NCI-H2196 treated with DMSO at 0.1 percent for 48 hours (cell line): ENCODE data around the gene DCUN1D2.

Source experiments
- DNase-seq: peaks from one replicate; lab custom pipeline; 2025; ENCODE audit not compliant: unreplicated experiment; lab: John Stamatoyannopoulos, UW

The DCUN1D2 gene

GRCh38 chr13:113427562-113428468 is 62.7 kb downstream of the DCUN1D2 start:
- no peak for DNase-seq

GRCh38 chr13:113426591-113426986 is 63.9 kb downstream of the DCUN1D2 start:
- no peak for DNase-seq

- no peak for DNase-seq
Measured at GRCh38 chr13:113425941-113426590, 64.4 kb downstream of the DCUN1D2 start.

- DNase-seq, result no peak
Measured at GRCh38 chr13:113423520-113424163, 66.9 kb downstream of the DCUN1D2 start.

- no peak for DNase-seq
Measured at GRCh38 chr13:113422807-113423519, 67.5 kb downstream of the DCUN1D2 start.

- DNase-seq, result no peak
Measured at GRCh38 chr13:113421673-113422270, 68.7 kb downstream of the DCUN1D2 start.

GRCh38 chr13:113420833-113421600 is 69.5 kb downstream of the DCUN1D2 start:
- no peak for DNase-seq

- no peak for DNase-seq
Measured at GRCh38 chr13:113420232-113420631, 70.3 kb downstream of the DCUN1D2 start.

- no peak for DNase-seq
Measured at GRCh38 chr13:113419531-113420193, 70.8 kb downstream of the DCUN1D2 start.

- no peak for DNase-seq
Measured at GRCh38 chr13:113418722-113419049, 71.8 kb downstream of the DCUN1D2 start.

- DNase-seq, result no peak
Measured at GRCh38 chr13:113417836-113418721, 72.4 kb downstream of the DCUN1D2 start.

- DNase-seq, result no peak
Measured at GRCh38 chr13:113417008-113417751, 73.3 kb downstream of the DCUN1D2 start.

- no peak for DNase-seq
Measured at GRCh38 chr13:113415825-113416224, 74.7 kb downstream of the DCUN1D2 start.

- DNase-seq, result no peak
Measured at GRCh38 chr13:113415032-113415431, 75.5 kb downstream of the DCUN1D2 start.

GRCh38 chr13:113414335-113414734 is 76.2 kb downstream of the DCUN1D2 start:
- DNase-seq, result no peak

- no peak for DNase-seq
Measured at GRCh38 chr13:113413898-113414282, 76.6 kb downstream of the DCUN1D2 start.

- DNase-seq, result no peak
Measured at GRCh38 chr13:113413178-113413897, 77.2 kb downstream of the DCUN1D2 start.
